HG02973 (cell line): ENCODE data around the gene FBXO45.
"Not testable (repeated sequence)": the region's sequence is repeated elsewhere in the genome, so short reads cannot be mapped to it uniquely, and the experiment has no call there.

Source experiments
- ATAC-seq: cut with Tn5 transposase; IDR thresholded peaks from one replicate; pipeline ENCODE4 v1.9.1; 2021; ENCODE audit warnings: moderate library complexity; ENCODE audit not compliant: unreplicated experiment

Gene FBXO45

DNA sequence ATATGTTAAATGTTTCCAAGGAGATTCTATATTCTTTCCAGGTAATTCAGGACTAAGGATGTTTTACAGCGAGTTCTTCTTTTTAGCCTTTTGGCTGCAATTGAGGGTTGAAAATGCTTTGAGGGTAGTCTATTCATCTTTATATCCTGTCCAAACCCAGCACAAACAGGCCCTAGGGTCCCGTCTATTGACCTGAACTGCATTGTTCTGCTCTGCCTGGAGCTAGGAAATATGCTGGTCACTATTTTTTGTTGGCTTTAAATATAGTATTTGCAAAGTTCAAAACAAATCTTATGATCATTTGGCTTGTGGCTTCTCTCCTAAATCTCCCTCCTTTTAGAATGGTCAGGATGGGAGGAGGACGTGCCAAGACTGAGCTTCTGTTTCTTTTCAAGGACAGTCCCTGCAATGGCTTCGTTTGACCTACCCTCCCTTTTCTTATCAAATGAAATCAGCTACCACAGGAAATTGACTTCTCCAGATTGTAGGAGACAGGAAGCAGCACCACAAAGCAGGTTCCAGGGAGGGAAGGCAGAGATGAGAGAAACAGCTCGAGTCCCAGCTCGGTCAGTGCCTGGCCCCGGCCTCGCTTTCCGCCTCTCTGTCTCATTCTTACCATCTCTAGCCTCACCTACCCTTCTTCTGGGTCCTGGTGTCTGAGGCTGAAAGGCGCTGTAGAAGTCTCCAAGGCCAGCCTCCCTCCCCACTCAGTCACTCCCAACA lies 43.5 kb downstream of the FBXO45 start:
- no peak for ATAC-seq

- not testable (repeated sequence) for ATAC-seq
These were observed 46.8 kb downstream of the FBXO45 start for GRCh38 chr3:196615234-196615633.

GRCh38 chr3:196617256-196617655 lies 48.8 kb downstream of the FBXO45 start:
- no peak for ATAC-seq

GRCh38 chr3:196619223-196619622 lies 50.8 kb downstream of the FBXO45 start:
- no peak for ATAC-seq

GRCh38 chr3:196619627-196620026 lies 51.2 kb downstream of the FBXO45 start:
- not testable (repeated sequence) for ATAC-seq

GRCh38 chr3:196620161-196620604 lies 51.7 kb downstream of the FBXO45 start:
- no peak for ATAC-seq

- no peak for ATAC-seq
These were observed 52.2 kb downstream of the FBXO45 start for GRCh38 chr3:196620684-196621083.

DNA sequence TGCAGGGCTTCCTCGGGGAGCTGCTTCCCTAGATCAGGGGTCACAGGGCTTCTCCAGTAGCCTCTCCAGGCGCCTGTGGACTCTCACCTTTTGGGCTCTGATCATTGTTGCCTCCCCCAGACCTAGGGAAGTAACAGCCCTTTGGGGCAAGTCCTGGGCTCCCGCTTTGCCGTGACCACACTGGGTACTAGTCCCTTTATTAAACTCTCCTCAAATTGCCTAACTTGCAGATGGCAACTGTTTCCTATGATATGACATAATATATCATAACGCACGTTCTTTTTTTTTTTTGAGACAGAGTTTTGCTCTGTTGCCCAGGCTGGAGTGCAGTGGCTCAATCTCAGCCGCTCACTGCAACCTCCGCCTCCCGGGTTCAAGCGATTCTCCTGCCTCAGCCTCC lies 53.2 kb downstream of the FBXO45 start:
- ATAC-seq: no peak

GRCh38 chr3:196624067-196624790 lies 55.8 kb downstream of the FBXO45 start:
- peak; percentile 57 for ATAC-seq

- ATAC-seq: no peak
These were observed 56.4 kb downstream of the FBXO45 start for GRCh38 chr3:196624907-196625306.

DNA sequence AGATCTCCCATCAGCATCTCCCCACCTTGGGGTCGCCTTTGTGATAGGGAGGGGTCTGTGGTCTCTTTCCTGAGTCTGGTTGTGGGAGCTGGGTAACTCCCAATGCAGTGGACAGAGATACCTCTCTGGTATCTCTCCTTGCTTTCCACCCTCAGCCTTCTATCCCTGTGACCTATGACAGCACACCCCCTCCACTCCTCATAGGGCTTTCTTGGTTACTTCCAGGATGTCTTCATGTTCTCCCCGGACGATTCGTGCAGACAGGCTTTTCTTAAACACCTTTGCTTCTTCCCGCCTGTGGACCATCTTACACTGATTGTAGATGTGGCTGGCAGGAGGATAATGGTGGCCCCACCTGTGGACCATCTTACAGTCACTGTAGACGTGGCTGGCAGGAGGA lies 56.9 kb downstream of the FBXO45 start:
- no peak for ATAC-seq

GRCh38 chr3:196627918-196628231 lies 59.4 kb downstream of the FBXO45 start:
- no peak for ATAC-seq

DNA sequence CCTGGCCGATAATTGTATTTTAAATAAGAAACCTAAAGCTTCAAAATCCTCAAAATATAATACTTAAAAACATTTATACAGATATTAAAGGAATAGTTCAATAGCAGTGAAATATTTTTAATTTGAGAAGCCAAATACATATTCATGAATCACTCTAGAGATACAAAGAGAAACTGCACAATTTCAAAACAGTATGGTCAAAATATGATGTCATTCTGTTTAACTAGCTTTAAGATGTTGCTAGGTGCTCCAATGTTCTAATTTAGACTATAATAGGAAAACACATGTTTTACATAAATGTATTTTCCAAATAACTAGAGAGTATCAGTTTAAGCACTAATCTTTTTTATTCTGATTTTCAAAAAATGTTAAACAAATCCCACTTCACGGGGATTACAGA lies 60.8 kb downstream of the FBXO45 start:
- no peak for ATAC-seq

DNA sequence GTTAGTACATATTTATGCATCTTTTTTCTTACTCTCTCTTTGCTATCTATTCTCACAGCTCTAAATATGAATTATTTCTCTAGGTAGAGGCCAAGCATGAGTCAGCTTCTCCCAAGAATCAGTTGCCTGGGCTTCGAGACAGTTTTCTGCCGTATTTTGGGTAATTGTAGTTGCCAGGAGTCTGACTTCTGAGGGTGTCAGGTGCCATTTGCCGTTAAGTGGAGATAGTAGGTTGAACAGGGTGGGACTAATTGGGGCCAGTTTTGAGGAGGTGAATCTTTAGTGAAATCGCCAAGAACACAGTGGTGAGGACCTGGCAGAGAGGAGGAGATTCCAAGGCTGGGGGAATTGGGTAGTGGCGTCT lies 63.2 kb downstream of the FBXO45 start:
- no peak for ATAC-seq

DNA sequence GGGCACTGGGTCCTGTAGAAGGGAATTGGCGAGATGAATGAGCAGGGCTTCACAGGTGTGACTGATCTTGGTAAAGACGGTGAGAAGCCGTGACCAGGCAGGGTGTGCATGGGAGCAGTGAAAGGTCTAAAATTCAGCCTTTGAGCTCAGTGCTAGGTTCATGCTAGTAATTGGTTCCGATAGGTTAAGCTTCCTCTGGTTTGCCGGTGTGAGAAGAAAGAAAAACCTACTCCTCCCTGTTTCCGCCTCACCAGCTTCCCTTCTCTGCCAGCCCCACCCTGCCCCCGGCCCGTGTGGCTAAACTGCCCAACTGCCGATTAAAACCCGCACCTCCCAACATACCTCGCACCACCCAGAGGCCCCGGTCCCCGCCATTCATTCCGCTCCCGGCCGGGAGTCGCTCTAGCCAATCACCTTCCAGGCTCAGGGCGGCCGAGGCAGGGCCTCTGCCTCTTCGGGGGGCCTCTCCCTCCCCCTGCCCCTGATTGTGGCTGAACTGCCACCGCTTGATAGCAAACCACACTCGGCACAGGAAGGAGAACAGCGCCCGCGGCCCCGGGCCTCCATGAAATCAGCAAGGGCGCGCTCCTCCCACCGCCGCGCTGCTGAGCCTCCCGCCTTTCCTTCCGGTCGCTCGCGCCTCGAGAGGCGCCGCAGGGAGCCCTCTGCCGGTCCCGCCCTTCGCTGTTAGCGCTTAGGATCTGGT lies 63.7 kb downstream of the FBXO45 start:
- peak; percentile 57 for ATAC-seq

DNA sequence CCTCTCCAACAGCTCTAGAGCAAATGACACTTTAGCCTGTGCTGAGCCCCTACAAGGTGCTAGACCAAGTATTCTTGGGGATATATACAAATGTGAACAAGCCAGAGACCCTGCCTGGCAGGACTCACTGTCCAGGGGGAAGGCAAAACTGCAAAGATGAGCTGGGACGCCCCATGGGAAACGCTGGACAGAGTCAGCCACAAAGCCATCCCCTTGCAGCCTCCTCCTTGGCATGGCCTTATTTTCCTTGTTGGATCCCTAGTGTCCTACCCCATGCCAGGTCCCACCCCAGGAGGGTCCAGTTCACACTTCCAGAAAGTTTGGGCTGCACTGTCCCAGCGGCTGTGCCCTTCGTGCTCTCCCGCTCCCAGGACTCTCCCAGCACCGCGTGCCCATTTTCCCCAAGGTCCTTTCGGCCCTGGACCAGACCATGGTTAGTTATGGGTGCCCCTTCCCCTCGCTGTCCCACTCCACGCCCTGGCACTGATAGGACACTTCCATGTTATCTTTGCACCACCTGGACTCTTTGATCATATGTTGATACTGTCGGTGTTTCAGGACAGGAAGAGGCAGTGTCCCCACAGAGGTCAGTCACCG lies 65.2 kb downstream of the FBXO45 start:
- no peak for ATAC-seq

DNA sequence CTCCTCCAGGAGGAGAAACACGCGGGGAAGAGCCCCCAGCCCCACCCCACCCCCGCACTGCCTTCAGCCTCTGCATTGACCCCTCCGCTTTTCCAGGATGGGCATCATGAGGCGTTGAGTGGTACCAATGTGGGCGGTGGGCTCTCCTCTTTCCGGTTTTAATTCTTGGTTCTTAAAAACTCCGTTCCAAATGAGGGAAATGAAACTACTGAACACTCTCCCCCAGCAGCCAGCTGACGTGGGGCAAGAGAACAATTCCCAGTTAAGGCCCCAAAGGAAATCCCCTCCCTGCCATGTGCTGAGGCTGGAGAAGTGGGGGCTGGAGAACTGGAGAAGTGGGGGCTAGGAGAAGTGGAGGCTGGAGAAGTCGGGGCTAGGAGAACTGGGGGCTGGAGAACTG lies 65.8 kb downstream of the FBXO45 start:
- ATAC-seq: no peak

GRCh38 chr3:196634829-196635228 lies 66.4 kb downstream of the FBXO45 start:
- no peak for ATAC-seq

GRCh38 chr3:196636369-196637349 lies 68.2 kb downstream of the FBXO45 start:
- ATAC-seq: no peak

DNA sequence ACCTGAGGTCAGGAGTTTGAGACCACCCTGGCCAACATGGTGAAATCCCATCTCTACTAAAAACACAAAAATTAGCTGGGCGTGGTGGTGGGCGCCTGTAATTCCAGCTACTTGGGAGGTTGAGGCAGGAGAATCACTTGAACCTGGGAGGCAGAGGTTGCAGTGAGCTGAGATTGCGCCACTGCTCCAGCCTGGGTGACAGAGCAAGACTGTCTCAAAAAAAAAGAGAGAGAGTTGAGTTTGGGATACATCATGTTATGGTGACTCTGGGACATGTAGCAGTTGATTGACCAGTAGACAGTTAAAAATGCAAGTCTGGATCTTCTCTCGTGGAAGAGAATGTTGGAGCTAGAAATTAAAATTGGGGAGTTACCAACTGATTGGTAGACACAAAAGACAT lies 69.5 kb downstream of the FBXO45 start:
- not testable (repeated sequence) for ATAC-seq
